GM12875 (cell line): ENCODE measurements around the gene HBS1L.

ENCODE experiments used
- H3K4me3 ChIP-seq: one replicate; pipeline ENCODE4 v1.5.1; 2011; ENCODE audit warnings: low read depth, low read length, control low read depth
- TF ChIP-seq, protein P1 (sequence below): IDR thresholded peaks from 2 replicates; pipeline ENCODE4 v1.5.1; 2011; ENCODE audit warnings: low read depth, mild to moderate bottlenecking, control low read depth, inconsistent platforms, low read length, moderate library complexity, borderline replicate concordance; ENCODE audit not compliant: insufficient read depth

The HBS1L gene

DNA sequence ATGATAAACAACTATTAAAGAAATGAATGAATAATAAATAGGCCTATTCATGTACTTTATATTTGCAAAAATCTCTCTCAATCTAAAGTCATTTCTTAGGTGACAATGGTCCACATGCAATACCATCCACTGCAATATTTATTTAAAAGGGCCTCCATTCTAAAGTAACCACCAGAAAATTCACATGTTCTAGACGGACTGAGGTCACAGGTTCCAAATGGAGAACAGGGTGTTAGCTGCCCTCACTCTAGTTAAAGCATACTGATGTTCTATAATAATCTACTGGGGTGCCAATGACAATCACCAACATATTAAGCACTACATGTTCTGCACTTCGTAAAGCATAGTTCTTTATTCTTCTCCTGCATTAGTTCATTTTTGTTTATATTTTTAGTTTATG, 1.2 kb downstream of the HBS1L start:
- no peak overlapping the region for H3K4me3 ChIP-seq
- TF ChIP-seq, protein P1, sequence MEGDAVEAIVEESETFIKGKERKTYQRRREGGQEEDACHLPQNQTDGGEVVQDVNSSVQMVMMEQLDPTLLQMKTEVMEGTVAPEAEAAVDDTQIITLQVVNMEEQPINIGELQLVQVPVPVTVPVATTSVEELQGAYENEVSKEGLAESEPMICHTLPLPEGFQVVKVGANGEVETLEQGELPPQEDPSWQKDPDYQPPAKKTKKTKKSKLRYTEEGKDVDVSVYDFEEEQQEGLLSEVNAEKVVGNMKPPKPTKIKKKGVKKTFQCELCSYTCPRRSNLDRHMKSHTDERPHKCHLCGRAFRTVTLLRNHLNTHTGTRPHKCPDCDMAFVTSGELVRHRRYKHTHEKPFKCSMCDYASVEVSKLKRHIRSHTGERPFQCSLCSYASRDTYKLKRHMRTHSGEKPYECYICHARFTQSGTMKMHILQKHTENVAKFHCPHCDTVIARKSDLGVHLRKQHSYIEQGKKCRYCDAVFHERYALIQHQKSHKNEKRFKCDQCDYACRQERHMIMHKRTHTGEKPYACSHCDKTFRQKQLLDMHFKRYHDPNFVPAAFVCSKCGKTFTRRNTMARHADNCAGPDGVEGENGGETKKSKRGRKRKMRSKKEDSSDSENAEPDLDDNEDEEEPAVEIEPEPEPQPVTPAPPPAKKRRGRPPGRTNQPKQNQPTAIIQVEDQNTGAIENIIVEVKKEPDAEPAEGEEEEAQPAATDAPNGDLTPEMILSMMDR: no peak

DNA sequence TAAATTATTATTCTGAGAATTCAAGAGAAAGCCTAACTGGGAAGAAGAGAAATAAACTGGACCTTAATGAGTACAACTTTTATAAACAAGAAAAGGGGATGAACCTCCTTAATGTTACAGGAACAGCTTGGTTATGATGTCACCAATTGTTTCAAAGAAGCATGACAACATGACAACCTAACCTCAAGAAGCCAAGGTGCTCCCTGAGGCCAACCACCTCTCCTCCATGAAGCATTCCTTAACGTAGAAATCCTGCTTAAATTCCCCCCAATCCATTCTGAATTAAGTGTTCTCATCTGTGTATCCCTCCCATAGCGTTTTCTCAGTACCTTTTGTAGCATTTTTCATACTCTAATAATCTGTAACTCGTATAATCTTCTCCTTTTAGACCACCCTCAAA, 1.7 kb downstream of the HBS1L start:
- no peak overlapping the region for H3K4me3 ChIP-seq
- TF ChIP-seq, protein P1: no peak

DNA sequence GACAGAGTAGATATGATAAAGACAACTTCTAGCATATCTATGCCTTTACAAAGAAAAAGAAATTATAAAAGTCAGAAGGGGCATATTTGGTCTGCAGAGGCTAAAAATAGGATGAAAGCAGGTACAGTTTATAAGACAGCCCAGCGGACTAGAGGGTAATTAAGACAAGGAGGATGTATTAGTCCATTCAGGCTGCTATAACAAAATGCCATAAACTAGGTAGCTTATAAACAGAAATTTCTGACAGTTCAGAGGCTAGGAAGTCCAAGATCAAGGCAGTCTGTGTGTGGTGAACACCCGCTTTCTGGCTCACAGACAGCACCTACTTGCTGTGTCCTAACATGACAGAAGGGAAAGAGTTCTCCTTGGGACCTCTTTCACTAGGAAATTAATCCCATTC, 5.7 kb downstream of the HBS1L start:
- H3K4me3 ChIP-seq: no peak overlapping the region
- TF ChIP-seq, protein P1: no peak

GRCh38 chr6:135047336-135047735, 7.3 kb downstream of the HBS1L start:
- TF ChIP-seq, protein P1: no peak
- no peak overlapping the region for H3K4me3 ChIP-seq

- no peak overlapping the region for H3K4me3 ChIP-seq
- TF ChIP-seq, protein P1: no peak
These were observed 7.7 kb downstream of the HBS1L start for GRCh38 chr6:135046912-135047311.

DNA sequence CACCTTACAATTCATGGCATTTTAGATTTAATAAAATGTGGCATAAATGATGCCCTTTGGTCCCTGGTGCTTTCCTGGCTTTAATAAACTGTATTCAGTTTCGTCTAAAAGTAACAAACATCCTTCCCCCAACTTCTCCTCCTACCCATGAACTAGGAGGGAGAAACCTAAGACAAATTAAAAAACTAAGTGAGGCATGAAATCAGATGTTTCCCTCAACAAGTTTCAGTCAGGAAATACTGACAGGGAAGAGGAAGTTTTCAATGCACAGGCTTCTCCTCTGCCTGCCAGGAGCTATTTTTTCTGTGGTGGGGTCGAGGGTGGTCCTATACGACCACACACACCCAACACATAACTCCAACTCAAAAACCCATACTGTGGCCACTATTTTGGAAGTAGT, 10.0 kb downstream of the HBS1L start:
- TF ChIP-seq, protein P1: no peak
- H3K4me3 ChIP-seq: no peak overlapping the region

GRCh38 chr6:135043846-135044245, 10.8 kb downstream of the HBS1L start:
- TF ChIP-seq, protein P1: no peak
- no peak overlapping the region for H3K4me3 ChIP-seq
